SK-N-SH (cell line): Measurements from ENCODE around the gene FBXO42. TPM values are rescaled to one million over a fixed set of nuclear protein-coding genes. Genes with fewer than 3 reads are reported as not detected.

Source experiments
- CTCF ChIA-PET: fragments of 300-600, 350-600 bp; formaldehyde crosslinking; extraction: SDS; loops from one replicate; lab custom pipeline; 2021; lab: Yijun Ruan, JAX
- POLR2A ChIA-PET: fragments of 350-600 bp; sonication (Branson Sonifier 250); formaldehyde crosslinking; extraction: SDS; loops from one replicate; lab custom pipeline; 2020; ENCODE audit warnings: antibody characterized with exemption, inconsistent platforms; lab: Yijun Ruan, JAX
- DNase-seq: peaks from one replicate; pipeline ENCODE4 v3.0.0; 2012
- H2AFZ ChIP-seq: fragments of 200-600 bp; sonication (generic); 2 replicates; pipeline ENCODE4 v1.8.1; 2016; ENCODE audit warnings: antibody characterized with exemption, mild to moderate bottlenecking, low read depth
- H3F3A ChIP-seq: fragments of 200-600 bp; sonication (generic); replicated peaks from 2 replicates; pipeline ENCODE3; 2016; ENCODE audit warnings: antibody characterized with exemption, mild to moderate bottlenecking; ENCODE audit not compliant: insufficient read depth
- H3K27ac ChIP-seq, 2 experiments: fragments of 200-500 bp in 1 of 2; fragments of 200-600 bp in 1 of 2; sonication (Bioruptor generic) in 1 of 2; sonication (generic), shearing (Covaris generic) in 1 of 2; 2 replicates each; pipeline versions ENCODE4 v1.5.1 to v1.6.1; 2014 to 2016; ENCODE audit warnings: low read depth in 2 of 2, inconsistent platforms in 1 of 2, low read length in 1 of 2, mild to moderate bottlenecking in 1 of 2, mixed read lengths in 1 of 2
- H3K27me3 ChIP-seq: fragments of 200-600 bp; sonication (generic), shearing (Covaris generic); 2 replicates; pipeline ENCODE4 v1.6.1; 2016; ENCODE audit warnings: mixed run types; ENCODE audit not compliant: insufficient read depth
- H3K36me3 ChIP-seq, 2 experiments: fragments of 200-500 bp in 1 of 2; fragments of 200-600 bp in 1 of 2; sonication (Bioruptor generic) in 1 of 2; sonication (generic) in 1 of 2; replicated peaks in 1 of 2; 2 replicates each; pipeline versions ENCODE3 to v1.5.1; 2014 to 2016; ENCODE audit warnings: low read length in 1 of 2, mild to moderate bottlenecking in 1 of 2; ENCODE audit not compliant: insufficient read depth in 2 of 2, control insufficient read depth in 1 of 2
- H3K4me1 ChIP-seq, 2 experiments: fragments of 200-500 bp in 1 of 2; fragments of 200-600 bp in 1 of 2; sonication (Bioruptor generic) in 1 of 2; sonication (generic), shearing (Covaris generic) in 1 of 2; 2 replicates each; pipeline versions ENCODE4 v1.5.1 to v1.6.1; 2014 to 2016; ENCODE audit warnings: low read depth in 1 of 2, low read length in 1 of 2, mixed run types in 1 of 2; ENCODE audit not compliant: insufficient read depth in 2 of 2, control insufficient read depth in 1 of 2
- H3K4me2 ChIP-seq: fragments of 200-600 bp; sonication (generic), shearing (Covaris generic); 2 replicates; pipeline ENCODE4 v1.6.1; 2017; ENCODE audit warnings: mixed run types
- H3K4me3 ChIP-seq, 2 experiments: fragments of 200-500 bp in 1 of 2; fragments of 200-600 bp in 1 of 2; sonication (Bioruptor generic) in 1 of 2; sonication (generic), shearing (Covaris generic) in 1 of 2; 2 replicates each; pipeline versions ENCODE4 v1.5.1 to v1.8.1; 2014 to 2016; ENCODE audit warnings: low read depth in 2 of 2, inconsistent platforms in 1 of 2, low read length in 1 of 2, mild to moderate bottlenecking in 1 of 2, mixed read lengths in 1 of 2, moderate library complexity in 1 of 2
- H3K79me2 ChIP-seq: fragments of 200-600 bp; sonication (generic); 2 replicates; pipeline ENCODE4 v1.8.1; 2017; ENCODE audit warnings: mild to moderate bottlenecking; ENCODE audit not compliant: insufficient read depth
- H3K9ac ChIP-seq: fragments of 200-600 bp; sonication (generic); 2 replicates; pipeline ENCODE4 v1.6.1; 2017; ENCODE audit warnings: mixed run types
- H3K9me2 ChIP-seq: fragments of 200-600 bp; sonication (generic); 2 replicates; pipeline ENCODE4 v1.6.1; 2017; ENCODE audit warnings: mixed run types
- H3K9me3 ChIP-seq: fragments of 200-600 bp; sonication (generic); 2 replicates; pipeline ENCODE4 v1.6.1; 2017; ENCODE audit warnings: mixed run types, mild to moderate bottlenecking, moderate library complexity
- H4K20me1 ChIP-seq: fragments of 200-600 bp; sonication (generic); 2 replicates; pipeline ENCODE4 v1.6.1; 2017; ENCODE audit warnings: mild to moderate bottlenecking, mixed run types; ENCODE audit not compliant: insufficient read depth
- CHD2 ChIP-seq: fragments of 150-350 bp; IDR thresholded peaks from 2 replicates; pipeline ENCODE4 v1.6.1; 2018; ENCODE audit warnings: low read length; ENCODE audit not compliant: partially characterized antibody
- ELF1 ChIP-seq: IDR thresholded peaks from 2 replicates; pipeline ENCODE4 v1.4.0; 2012
- EP300 ChIP-seq, 2 experiments: IDR thresholded peaks; 2 replicates each; pipeline versions ENCODE4 v1.4.0 to v1.6.1; 2012; ENCODE audit warnings: borderline replicate concordance in 1 of 2, low read depth in 1 of 2, low read length in 1 of 2
- EZH2phosphoT487 ChIP-seq: fragments of 200-600 bp; sonication (generic); IDR thresholded peaks from 2 replicates; pipeline ENCODE4 v1.6.1; 2017; ENCODE audit warnings: low read depth, mixed run types, mild to moderate bottlenecking, antibody characterized with exemption, moderate library complexity, borderline replicate concordance
- FOXJ3 ChIP-seq: sonication (generic); formaldehyde crosslinking; IDR thresholded peaks from 2 replicates; pipeline ENCODE4 v1.5.1; 2020; ENCODE audit warnings: mild to moderate bottlenecking, missing genetic modification reagents
- FOXM1 ChIP-seq: IDR thresholded peaks from 2 replicates; pipeline ENCODE4 v1.4.0; 2012; ENCODE audit warnings: low read depth, mild to moderate bottlenecking
- GABPA ChIP-seq: IDR thresholded peaks from 2 replicates; pipeline ENCODE4 v1.4.0; 2012; ENCODE audit warnings: low read depth, mild to moderate bottlenecking
- GATA2 ChIP-seq: sonication (generic); formaldehyde crosslinking; IDR thresholded peaks from 2 replicates; pipeline ENCODE4 v1.5.0; 2020; ENCODE audit warnings: mild to moderate bottlenecking, missing genetic modification reagents
- MEF2A ChIP-seq: IDR thresholded peaks from 2 replicates; pipeline ENCODE4 v1.4.0; 2012; ENCODE audit warnings: low read depth, borderline replicate concordance
- MXI1 ChIP-seq: IDR thresholded peaks from 2 replicates; pipeline ENCODE4 v1.6.1; 2012; ENCODE audit warnings: mild to moderate bottlenecking, low read depth, low read length, improper control_type of control experiment
- NRF1 ChIP-seq: IDR thresholded peaks from 2 replicates; pipeline ENCODE4 v1.6.1; 2012; ENCODE audit warnings: low read depth, mild to moderate bottlenecking, low read length
- POLR2AphosphoS5 ChIP-seq: IDR thresholded peaks from 2 replicates; pipeline ENCODE4 v1.6.1; 2012; ENCODE audit warnings: low read depth, low read length
- RAD21 ChIP-seq: IDR thresholded peaks from 2 replicates; pipeline ENCODE4 v1.6.1; 2012; ENCODE audit warnings: mild to moderate bottlenecking, low read length
- RCOR1 ChIP-seq: fragments of 150-350 bp; IDR thresholded peaks from 2 replicates; pipeline ENCODE4 v1.6.1; 2017; ENCODE audit warnings: antibody characterized with exemption, low read length
- RFX5 ChIP-seq: IDR thresholded peaks from 2 replicates; pipeline ENCODE4 v1.6.1; 2012; ENCODE audit warnings: mild to moderate bottlenecking, improper control_type of control experiment, low read length
- SIN3A ChIP-seq: IDR thresholded peaks from 2 replicates; pipeline ENCODE4 v1.6.1; 2012; ENCODE audit warnings: low read depth, mild to moderate bottlenecking, low read length, moderate library complexity, borderline replicate concordance
- SMC3 ChIP-seq: IDR thresholded peaks from 2 replicates; pipeline ENCODE4 v1.6.1; 2012; ENCODE audit warnings: low read depth, low read length, improper control_type of control experiment
- TAF1 ChIP-seq: IDR thresholded peaks from 2 replicates; pipeline ENCODE4 v1.6.1; 2012; ENCODE audit warnings: low read depth, mild to moderate bottlenecking, low read length, moderate library complexity, borderline replicate concordance
- TCF12 ChIP-seq: IDR thresholded peaks from 2 replicates; pipeline ENCODE4 v1.4.0; 2012
- YY1 ChIP-seq: IDR thresholded peaks from 2 replicates; pipeline ENCODE4 v1.4.0; 2012; ENCODE audit warnings: low read depth, mild to moderate bottlenecking
- WGBS: methylation state at CpG from one replicate; pipeline ENCODE4 v1.1.6; 2017; ENCODE audit warnings: low lambda C conversion rate; 5-methylcytosine and 5-hydroxymethylcytosine counted together
- polyA plus RNA-seq, 3 experiments: library from polyadenylated mRNA; depleted of rRNA; stranded (reverse); fragments of >200 nt; gene quantifications; 2 replicates each; pipeline ENCODE4 v1.2.3, GENCODE V29; 2012
- TF ChIP-seq, protein P1 (sequence below): IDR thresholded peaks from 2 replicates; pipeline ENCODE4 v1.4.0; 2012; ENCODE audit warnings: low read depth, borderline replicate concordance
- TF ChIP-seq, protein P2 (sequence below): IDR thresholded peaks from 2 replicates; pipeline ENCODE4 v1.6.1; 2012; ENCODE audit warnings: mild to moderate bottlenecking, low read depth, low read length, moderate library complexity
- TF ChIP-seq, protein P3 (sequence below): IDR thresholded peaks from 2 replicates; pipeline ENCODE4; 2012
- TF ChIP-seq, protein P4 (sequence below): IDR thresholded peaks from 2 replicates; pipeline ENCODE4 v1.4.0; 2012; ENCODE audit warnings: low read depth
- TF ChIP-seq, protein P5 (sequence below): fragments of 150-350 bp; IDR thresholded peaks from 2 replicates; pipeline ENCODE4 v1.6.1; 2017; ENCODE audit warnings: antibody characterized with exemption, low read length, low read depth, borderline replicate concordance
- TF ChIP-seq, protein P6 (sequence below): IDR thresholded peaks from 2 replicates; pipeline ENCODE4 v1.4.0; 2012; ENCODE audit warnings: low read depth, borderline replicate concordance

Gene FBXO42
- polyA plus RNA-seq, 1 of the 3 experiments (the other 2 are of a cell fraction), result 8.6 TPM

DNA sequence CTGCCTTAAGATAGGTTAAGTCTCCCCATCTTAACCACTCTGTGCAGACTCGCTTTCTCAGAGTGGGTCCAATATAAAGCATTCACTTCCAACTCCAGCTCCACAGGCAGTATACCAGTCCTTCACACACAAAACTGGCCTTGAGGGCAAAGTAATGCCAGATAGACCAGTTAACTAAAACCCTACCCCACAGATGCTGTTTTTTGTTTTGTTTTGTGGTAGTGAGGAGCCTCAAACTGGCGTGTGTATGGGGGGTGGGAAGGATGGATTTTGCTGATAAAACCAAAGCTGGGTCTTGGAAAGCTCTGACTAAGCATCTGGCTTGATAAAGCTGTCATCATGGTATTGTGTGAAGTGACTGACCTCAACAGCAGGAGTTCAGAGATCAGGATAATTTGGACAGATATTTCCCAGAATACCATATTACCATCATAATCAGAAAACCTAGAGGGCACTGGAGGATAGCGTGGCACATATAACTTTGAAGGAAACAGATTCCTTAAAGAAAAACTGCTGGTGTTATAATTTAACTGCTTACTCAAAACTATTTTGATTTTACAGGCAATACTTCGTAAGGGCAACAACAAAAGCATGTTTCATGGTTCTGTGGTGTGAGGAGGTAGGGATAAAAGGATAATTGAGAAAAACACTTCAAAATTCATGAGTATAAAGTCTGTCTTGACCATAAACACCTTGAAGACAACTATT, 85.7 kb downstream of the FBXO42 start:
- POLR2A ChIA-PET, result no interaction called here
- TF ChIP-seq, protein P1, sequence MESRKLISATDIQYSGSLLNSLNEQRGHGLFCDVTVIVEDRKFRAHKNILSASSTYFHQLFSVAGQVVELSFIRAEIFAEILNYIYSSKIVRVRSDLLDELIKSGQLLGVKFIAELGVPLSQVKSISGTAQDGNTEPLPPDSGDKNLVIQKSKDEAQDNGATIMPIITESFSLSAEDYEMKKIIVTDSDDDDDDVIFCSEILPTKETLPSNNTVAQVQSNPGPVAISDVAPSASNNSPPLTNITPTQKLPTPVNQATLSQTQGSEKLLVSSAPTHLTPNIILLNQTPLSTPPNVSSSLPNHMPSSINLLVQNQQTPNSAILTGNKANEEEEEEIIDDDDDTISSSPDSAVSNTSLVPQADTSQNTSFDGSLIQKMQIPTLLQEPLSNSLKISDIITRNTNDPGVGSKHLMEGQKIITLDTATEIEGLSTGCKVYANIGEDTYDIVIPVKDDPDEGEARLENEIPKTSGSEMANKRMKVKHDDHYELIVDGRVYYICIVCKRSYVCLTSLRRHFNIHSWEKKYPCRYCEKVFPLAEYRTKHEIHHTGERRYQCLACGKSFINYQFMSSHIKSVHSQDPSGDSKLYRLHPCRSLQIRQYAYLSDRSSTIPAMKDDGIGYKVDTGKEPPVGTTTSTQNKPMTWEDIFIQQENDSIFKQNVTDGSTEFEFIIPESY, result no peak
- TF ChIP-seq TAF1 (no peak), FOXM1 (no peak), SIN3A (no peak), YY1 (no peak), MEF2A (no peak), EZH2phosphoT487 (no peak), NRF1 (no peak), MXI1 (no peak), SMC3 (no peak), RAD21 (no peak), RFX5 (no peak), POLR2AphosphoS5 (no peak), RCOR1 (peak; percentile 52), EP300 (IDR thresholded peaks at IDR 0.05; ENCODE audit: borderline replicate concordance in 1 of 2, low read depth in 1 of 2, low read length in 1 of 2) (peak in 1 of 2 experiments; percentile 66; a peak in 1 of 4 replicates), CHD2 (no peak), TCF12 (peak; percentile 37), GATA2 (CRISPR knock-in tag) (peak; percentile 66), FOXJ3 (CRISPR knock-in tag) (no peak), ELF1 (no peak), GABPA (no peak)
- TF ChIP-seq, protein P2, sequence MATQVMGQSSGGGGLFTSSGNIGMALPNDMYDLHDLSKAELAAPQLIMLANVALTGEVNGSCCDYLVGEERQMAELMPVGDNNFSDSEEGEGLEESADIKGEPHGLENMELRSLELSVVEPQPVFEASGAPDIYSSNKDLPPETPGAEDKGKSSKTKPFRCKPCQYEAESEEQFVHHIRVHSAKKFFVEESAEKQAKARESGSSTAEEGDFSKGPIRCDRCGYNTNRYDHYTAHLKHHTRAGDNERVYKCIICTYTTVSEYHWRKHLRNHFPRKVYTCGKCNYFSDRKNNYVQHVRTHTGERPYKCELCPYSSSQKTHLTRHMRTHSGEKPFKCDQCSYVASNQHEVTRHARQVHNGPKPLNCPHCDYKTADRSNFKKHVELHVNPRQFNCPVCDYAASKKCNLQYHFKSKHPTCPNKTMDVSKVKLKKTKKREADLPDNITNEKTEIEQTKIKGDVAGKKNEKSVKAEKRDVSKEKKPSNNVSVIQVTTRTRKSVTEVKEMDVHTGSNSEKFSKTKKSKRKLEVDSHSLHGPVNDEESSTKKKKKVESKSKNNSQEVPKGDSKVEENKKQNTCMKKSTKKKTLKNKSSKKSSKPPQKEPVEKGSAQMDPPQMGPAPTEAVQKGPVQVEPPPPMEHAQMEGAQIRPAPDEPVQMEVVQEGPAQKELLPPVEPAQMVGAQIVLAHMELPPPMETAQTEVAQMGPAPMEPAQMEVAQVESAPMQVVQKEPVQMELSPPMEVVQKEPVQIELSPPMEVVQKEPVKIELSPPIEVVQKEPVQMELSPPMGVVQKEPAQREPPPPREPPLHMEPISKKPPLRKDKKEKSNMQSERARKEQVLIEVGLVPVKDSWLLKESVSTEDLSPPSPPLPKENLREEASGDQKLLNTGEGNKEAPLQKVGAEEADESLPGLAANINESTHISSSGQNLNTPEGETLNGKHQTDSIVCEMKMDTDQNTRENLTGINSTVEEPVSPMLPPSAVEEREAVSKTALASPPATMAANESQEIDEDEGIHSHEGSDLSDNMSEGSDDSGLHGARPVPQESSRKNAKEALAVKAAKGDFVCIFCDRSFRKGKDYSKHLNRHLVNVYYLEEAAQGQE, result no peak
- TF ChIP-seq, protein P3, sequence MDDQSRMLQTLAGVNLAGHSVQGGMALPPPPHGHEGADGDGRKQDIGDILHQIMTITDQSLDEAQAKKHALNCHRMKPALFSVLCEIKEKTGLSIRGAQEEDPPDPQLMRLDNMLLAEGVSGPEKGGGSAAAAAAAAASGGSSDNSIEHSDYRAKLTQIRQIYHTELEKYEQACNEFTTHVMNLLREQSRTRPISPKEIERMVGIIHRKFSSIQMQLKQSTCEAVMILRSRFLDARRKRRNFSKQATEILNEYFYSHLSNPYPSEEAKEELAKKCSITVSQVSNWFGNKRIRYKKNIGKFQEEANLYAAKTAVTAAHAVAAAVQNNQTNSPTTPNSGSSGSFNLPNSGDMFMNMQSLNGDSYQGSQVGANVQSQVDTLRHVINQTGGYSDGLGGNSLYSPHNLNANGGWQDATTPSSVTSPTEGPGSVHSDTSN, result no peak
- TF ChIP-seq, protein P4, sequence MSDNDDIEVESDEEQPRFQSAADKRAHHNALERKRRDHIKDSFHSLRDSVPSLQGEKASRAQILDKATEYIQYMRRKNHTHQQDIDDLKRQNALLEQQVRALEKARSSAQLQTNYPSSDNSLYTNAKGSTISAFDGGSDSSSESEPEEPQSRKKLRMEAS, result no peak
- TF ChIP-seq, protein P5, sequence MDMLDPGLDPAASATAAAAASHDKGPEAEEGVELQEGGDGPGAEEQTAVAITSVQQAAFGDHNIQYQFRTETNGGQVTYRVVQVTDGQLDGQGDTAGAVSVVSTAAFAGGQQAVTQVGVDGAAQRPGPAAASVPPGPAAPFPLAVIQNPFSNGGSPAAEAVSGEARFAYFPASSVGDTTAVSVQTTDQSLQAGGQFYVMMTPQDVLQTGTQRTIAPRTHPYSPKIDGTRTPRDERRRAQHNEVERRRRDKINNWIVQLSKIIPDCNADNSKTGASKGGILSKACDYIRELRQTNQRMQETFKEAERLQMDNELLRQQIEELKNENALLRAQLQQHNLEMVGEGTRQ, result no peak
- TF ChIP-seq, protein P6, sequence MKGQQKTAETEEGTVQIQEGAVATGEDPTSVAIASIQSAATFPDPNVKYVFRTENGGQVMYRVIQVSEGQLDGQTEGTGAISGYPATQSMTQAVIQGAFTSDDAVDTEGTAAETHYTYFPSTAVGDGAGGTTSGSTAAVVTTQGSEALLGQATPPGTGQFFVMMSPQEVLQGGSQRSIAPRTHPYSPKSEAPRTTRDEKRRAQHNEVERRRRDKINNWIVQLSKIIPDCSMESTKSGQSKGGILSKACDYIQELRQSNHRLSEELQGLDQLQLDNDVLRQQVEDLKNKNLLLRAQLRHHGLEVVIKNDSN, result no peak

More for the DNA sequence above, 85.7 kb downstream of the FBXO42 start:
- Histone ChIP-seq H3K4me2 (no peak overlapping the region), H3K36me3 (no peaks in the 10 kb centered on the region), H3K9me2 (no peaks in the 10 kb centered on the region), H3K27ac (peak overlapping the region; percentile 59 to 60; a peak in 3 of 4 replicates), H2AFZ (no peak overlapping the region), H3K9ac (no peak overlapping the region), H3K79me2 (peaks cover 41% of the 10 kb centered on the region), H3K9me3 (no peaks in the 10 kb centered on the region), H3K4me3 (no peak overlapping the region), H4K20me1 (0 out of 2 replicates have a peak, but pooled peaks cover 6% of the 10 kb centered on the region), H3K27me3 (no peaks in the 10 kb centered on the region), H3K4me1 (peaks cover 9 to 18% of the 10 kb centered on the region in 2 experiments), H3F3A (peaks cover 11% of the 10 kb centered on the region)
- peak; percentile 59 for DNase-seq
- WGBS, result 85% methylated on average over 4 of the region's 4 CpGs
- CTCF ChIA-PET, result interaction anchor here (1.0 to 1.7 kb wide), 3 partner anchors 8 to 86 kb away, joined by 3 to 4 read pairs (median 4); partner anchors contain the start of gene FBXO42
